ENCODE measurements around the gene HINT2. TPM values are rescaled to one million over a fixed set of nuclear protein-coding genes. Genes with fewer than 3 reads are reported as not detected.

The HINT2 gene
- total RNA-seq, 1 experiment from 2014 or later: 35.9 TPM

- Histone ChIP-seq H4K5ac (ENCODE audit: insufficient read length, low read depth, low read length) (no peak overlapping the region), H3K4ac (ENCODE audit: low read depth, low read length) (no peak overlapping the region), H3K18ac (ENCODE audit: insufficient read length, low read depth, low read length) (no peak overlapping the region), H2AFZ (ENCODE audit: low read length) (no peak overlapping the region), H4K8ac (replicated peaks; ENCODE audit: insufficient read length, low read depth, low read length) (no peak overlapping the region), H2BK5ac (ENCODE audit: insufficient read length, low read length) (no peak overlapping the region), H2BK120ac (ENCODE audit: low read depth, low read length, poor library complexity, severe bottlenecking) (no peak overlapping the region), H3T11ph (ENCODE audit: low read length) (no peak overlapping the region), H3K4me1 (ENCODE audit: insufficient read depth, low read length) (no peaks in the 10 kb centered on the region), H3K23ac (ENCODE audit: insufficient read length, low read depth, low read length) (no peak overlapping the region), H3K9ac (ENCODE audit: extremely low read depth, insufficient read length, low read length) (no peak overlapping the region), H2BK15ac (ENCODE audit: low read depth, low read length) (no peak overlapping the region), H3K23me2 (ENCODE audit: insufficient read length, low read depth, low read length, poor library complexity, severe bottlenecking) (peaks cover 4% of the 10 kb centered on the region), H2BK20ac (ENCODE audit: low read depth, low read length, poor library complexity, severe bottlenecking) (no peak overlapping the region), H3K79me1 (ENCODE audit: insufficient read depth, low read depth, low read length, poor library complexity, severe bottlenecking) (no peaks in the 10 kb centered on the region), H3K79me2 (ENCODE audit: insufficient read depth, low read length) (no peaks in the 10 kb centered on the region), H3K56ac (ENCODE audit: insufficient read length, low read depth, low read length) (no peak overlapping the region), H3K27ac (ENCODE audit: insufficient read length, low read depth, low read length) (no peak overlapping the region), H3K9me3 (ENCODE audit: control insufficient read depth, low read depth, low read length) (no peaks in the 10 kb centered on the region), H3K27me3 (ENCODE audit: insufficient read depth, low read length) (no peaks in the 10 kb centered on the region), H3K14ac (ENCODE audit: insufficient read depth, low read length) (no peak overlapping the region), H4K91ac (ENCODE audit: insufficient read length, low read depth, low read length) (no peak overlapping the region), H3K4me2 (ENCODE audit: insufficient read depth, insufficient read length, low read length) (no peak overlapping the region), H4K20me1 (ENCODE audit: control insufficient read depth, insufficient read depth, insufficient read length) (no peaks in the 10 kb centered on the region), H2AK5ac (ENCODE audit: insufficient read length, low read length) (no peak overlapping the region), H2BK12ac (ENCODE audit: insufficient read length, low read depth, low read length) (no peak overlapping the region)
- H3K36me3 Mint-ChIP-seq (ENCODE audit: insufficient read depth in 1 of 3, low read depth in 3 of 3): peaks cover 11 to 22% (median 16%) of the 10 kb centered on the region in 3 experiments
- H3K4me1 Mint-ChIP-seq: peaks cover 9% of the 10 kb centered on the region in 2 experiments
- H3K9me3 Mint-ChIP-seq: no peaks in the 10 kb centered on the region; a peak in 1 of 5 replicates
- no CpG with 5 or more reads among the region's 9 CpGs for WGBS (ENCODE audit: extremely low coverage, insufficient read length, low lambda C conversion rate)
- no peak overlapping the region for H3K4me3 Mint-ChIP-seq
- TF ChIP-seq, protein P1, sequence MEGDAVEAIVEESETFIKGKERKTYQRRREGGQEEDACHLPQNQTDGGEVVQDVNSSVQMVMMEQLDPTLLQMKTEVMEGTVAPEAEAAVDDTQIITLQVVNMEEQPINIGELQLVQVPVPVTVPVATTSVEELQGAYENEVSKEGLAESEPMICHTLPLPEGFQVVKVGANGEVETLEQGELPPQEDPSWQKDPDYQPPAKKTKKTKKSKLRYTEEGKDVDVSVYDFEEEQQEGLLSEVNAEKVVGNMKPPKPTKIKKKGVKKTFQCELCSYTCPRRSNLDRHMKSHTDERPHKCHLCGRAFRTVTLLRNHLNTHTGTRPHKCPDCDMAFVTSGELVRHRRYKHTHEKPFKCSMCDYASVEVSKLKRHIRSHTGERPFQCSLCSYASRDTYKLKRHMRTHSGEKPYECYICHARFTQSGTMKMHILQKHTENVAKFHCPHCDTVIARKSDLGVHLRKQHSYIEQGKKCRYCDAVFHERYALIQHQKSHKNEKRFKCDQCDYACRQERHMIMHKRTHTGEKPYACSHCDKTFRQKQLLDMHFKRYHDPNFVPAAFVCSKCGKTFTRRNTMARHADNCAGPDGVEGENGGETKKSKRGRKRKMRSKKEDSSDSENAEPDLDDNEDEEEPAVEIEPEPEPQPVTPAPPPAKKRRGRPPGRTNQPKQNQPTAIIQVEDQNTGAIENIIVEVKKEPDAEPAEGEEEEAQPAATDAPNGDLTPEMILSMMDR (conservative IDR thresholded peaks at IDR 0.05): no peak
- H3K27ac Mint-ChIP-seq: no peak overlapping the region
- DNase-seq: no peak
- peaks cover 5% of the 10 kb centered on the region for H3K27me3 Mint-ChIP-seq (ENCODE audit: low read depth)
These were observed 6.4 kb downstream of the HINT2 start for GRCh38 chr9:35808433-35808832.

Data from H9 (cell line).